ENCODE measurements around the gene MTCL1. TPM values are rescaled to one million over a fixed set of nuclear protein-coding genes. Genes with fewer than 3 reads are reported as not detected.

The MTCL1 gene
- total and polyA plus RNA-seq, 4 donors = 1.3 to 12.4 (median 3.7) TPM

GRCh38 chr18:8713691-8714090 lies 8.3 kb downstream of the MTCL1 start:
- H3K27ac ChIP-seq (ENCODE audit: low read depth in 1 of 2, low read length in 1 of 2) = no peak overlapping the region
- H3K9ac ChIP-seq (ENCODE audit: insufficient read depth in 1 of 2, low read length in 2 of 2) = no peak overlapping the region
- no peak for ATAC-seq (ENCODE audit: insufficient read depth, low FRiP score)
- no peaks in the 10 kb centered on the region for H3K36me3 ChIP-seq (ENCODE audit: control insufficient read depth in 4 of 4, insufficient read depth in 4 of 4, low read length in 4 of 4)
- H3K9me3 ChIP-seq (ENCODE audit: control insufficient read depth in 4 of 4, insufficient read depth in 3 of 4, low read length in 3 of 4) = no peaks in the 10 kb centered on the region
- no peak overlapping the region for H3K4me3 ChIP-seq
- 60 to 75% methylated on average over 8 of the region's 8 CpGs for WGBS, 2 donors
- TF ChIP-seq, protein P1, sequence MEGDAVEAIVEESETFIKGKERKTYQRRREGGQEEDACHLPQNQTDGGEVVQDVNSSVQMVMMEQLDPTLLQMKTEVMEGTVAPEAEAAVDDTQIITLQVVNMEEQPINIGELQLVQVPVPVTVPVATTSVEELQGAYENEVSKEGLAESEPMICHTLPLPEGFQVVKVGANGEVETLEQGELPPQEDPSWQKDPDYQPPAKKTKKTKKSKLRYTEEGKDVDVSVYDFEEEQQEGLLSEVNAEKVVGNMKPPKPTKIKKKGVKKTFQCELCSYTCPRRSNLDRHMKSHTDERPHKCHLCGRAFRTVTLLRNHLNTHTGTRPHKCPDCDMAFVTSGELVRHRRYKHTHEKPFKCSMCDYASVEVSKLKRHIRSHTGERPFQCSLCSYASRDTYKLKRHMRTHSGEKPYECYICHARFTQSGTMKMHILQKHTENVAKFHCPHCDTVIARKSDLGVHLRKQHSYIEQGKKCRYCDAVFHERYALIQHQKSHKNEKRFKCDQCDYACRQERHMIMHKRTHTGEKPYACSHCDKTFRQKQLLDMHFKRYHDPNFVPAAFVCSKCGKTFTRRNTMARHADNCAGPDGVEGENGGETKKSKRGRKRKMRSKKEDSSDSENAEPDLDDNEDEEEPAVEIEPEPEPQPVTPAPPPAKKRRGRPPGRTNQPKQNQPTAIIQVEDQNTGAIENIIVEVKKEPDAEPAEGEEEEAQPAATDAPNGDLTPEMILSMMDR (IDR thresholded peaks at IDR 0.05; ENCODE audit: control extremely low read depth, extremely low read depth) = no peak
- no peak for DNase-seq
- no peaks in the 10 kb centered on the region for H3K27me3 ChIP-seq (ENCODE audit: control insufficient read depth in 3 of 3, insufficient read depth in 3 of 3, low read length in 2 of 3)
- H3K4me1 ChIP-seq (ENCODE audit: control insufficient read depth in 5 of 5, insufficient read depth in 5 of 5, low read length in 5 of 5) = no peaks in the 10 kb centered on the region

DNA sequence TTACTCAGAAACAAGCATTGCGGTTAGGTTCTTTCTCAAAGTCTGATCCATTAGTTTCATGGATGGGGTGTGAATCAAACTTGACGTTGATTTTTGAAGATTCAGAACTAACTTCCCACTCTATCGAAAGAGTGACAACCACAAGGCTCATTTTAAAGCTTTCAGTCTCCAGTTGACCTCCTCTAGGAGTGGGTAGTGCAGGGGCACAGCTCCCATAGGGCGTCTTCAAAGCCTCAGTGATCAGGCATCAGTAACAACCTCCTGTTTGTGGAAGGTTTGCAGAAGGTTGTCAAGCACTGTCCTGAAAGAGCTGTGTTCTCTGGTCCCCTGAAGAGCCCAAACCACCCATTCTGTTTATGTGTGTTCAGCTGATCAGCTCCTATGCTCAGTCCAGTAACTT lies 10.2 kb downstream of the MTCL1 start:
- ATAC-seq (ENCODE audit: insufficient read depth, low FRiP score) = no peak
- no peak overlapping the region for H3K4me3 ChIP-seq
- 88 to 89% methylated on average over 4 of the region's 4 CpGs for WGBS, 2 donors
- no peaks in the 10 kb centered on the region for H3K36me3 ChIP-seq (ENCODE audit: control insufficient read depth in 4 of 4, insufficient read depth in 4 of 4, low read length in 4 of 4)
- DNase-seq = no peak
- H3K9ac ChIP-seq (ENCODE audit: insufficient read depth in 1 of 2, low read length in 2 of 2) = no peak overlapping the region
- no peaks in the 10 kb centered on the region for H3K27me3 ChIP-seq (ENCODE audit: control insufficient read depth in 3 of 3, insufficient read depth in 3 of 3, low read length in 2 of 3)
- no peaks in the 10 kb centered on the region for H3K9me3 ChIP-seq (ENCODE audit: control insufficient read depth in 4 of 4, insufficient read depth in 3 of 4, low read length in 3 of 4)
- no peak overlapping the region for H3K27ac ChIP-seq (ENCODE audit: low read depth in 1 of 2, low read length in 1 of 2)
- H3K4me1 ChIP-seq (ENCODE audit: control insufficient read depth in 5 of 5, insufficient read depth in 5 of 5, low read length in 5 of 5) = no peaks in the 10 kb centered on the region
- TF ChIP-seq, protein P1 (IDR thresholded peaks at IDR 0.05; ENCODE audit: control extremely low read depth, extremely low read depth) = no peak

DNA sequence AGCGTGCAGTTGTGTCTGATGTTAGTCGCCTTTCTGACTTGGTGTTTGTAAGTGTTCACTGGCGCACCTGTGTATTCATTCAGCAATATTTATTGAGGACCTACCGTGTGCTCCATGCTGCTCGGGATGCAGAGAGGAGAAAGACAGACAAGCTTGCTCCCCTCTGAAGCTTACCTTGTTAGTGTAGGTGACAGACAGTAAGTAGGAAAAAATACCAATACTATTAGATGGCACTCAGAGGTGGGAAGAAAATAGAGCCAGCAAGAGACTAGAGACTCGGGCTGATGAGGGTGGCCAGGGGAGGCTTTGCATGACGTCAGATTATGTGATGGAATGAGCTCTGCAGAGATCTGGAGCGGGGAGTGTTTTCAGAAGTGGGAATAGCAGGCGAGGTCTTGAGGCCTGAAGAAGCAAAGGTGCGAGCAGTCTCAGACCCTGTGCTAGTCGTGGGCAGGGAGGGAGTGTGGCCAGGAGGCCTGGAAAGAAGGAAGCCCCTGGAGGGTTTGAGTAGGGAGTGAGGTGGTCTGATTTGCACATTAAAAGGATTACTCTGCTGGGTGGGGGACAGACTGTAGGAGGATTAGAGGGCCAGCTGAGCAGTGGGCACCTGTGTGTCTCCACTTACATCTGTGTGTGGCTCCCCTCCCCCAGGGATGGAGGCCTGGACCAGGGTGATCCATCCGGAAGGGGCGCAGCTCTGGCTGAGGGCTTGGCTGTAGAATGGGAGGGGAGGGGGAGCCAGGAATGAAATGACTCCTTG lies 11.8 kb downstream of the MTCL1 start:
- no peaks in the 10 kb centered on the region for H3K36me3 ChIP-seq (ENCODE audit: control insufficient read depth in 4 of 4, insufficient read depth in 4 of 4, low read length in 4 of 4)
- DNase-seq (no peak), ATAC-seq (ENCODE audit: insufficient read depth, low FRiP score) (no peak)
- TF ChIP-seq, protein P1 (IDR thresholded peaks at IDR 0.05; ENCODE audit: control extremely low read depth, extremely low read depth) = no peak
- 84 to 87% methylated on average over 13 of the region's 13 CpGs for WGBS, 2 donors
- no peak overlapping the region for H3K4me3 ChIP-seq
- H3K9ac ChIP-seq (ENCODE audit: insufficient read depth in 1 of 2, low read length in 2 of 2) = no peak overlapping the region
- no peaks in the 10 kb centered on the region for H3K9me3 ChIP-seq (ENCODE audit: control insufficient read depth in 4 of 4, insufficient read depth in 3 of 4, low read length in 3 of 4)
- H3K4me1 ChIP-seq (ENCODE audit: control insufficient read depth in 5 of 5, insufficient read depth in 5 of 5, low read length in 5 of 5) = no peaks in the 10 kb centered on the region
- no peaks in the 10 kb centered on the region for H3K27me3 ChIP-seq (ENCODE audit: control insufficient read depth in 3 of 3, insufficient read depth in 3 of 3, low read length in 2 of 3)
- H3K27ac ChIP-seq (ENCODE audit: low read depth in 1 of 2, low read length in 1 of 2) = no peak overlapping the region

All from lung (tissue), 12 donors.